SU-DHL-6 (cell line): ENCODE measurements around the gene ZFAND3.

Source experiments
- EZH2phosphoT487 ChIP-seq: fragments of 200-600 bp; sonication (generic), shearing (Covaris generic); conservative IDR thresholded peaks from 2 replicates; pipeline ENCODE4 v1.6.1; 2018; ENCODE audit warnings: mild to moderate bottlenecking, antibody characterized with exemption, low read length, moderate library complexity, mixed read lengths
- TF ChIP-seq, protein P1 (sequence below): fragments of 200-600 bp; sonication (generic); IDR thresholded peaks from one replicate; pipeline ENCODE4 v1.5.1; 2017; ENCODE audit warnings: antibody characterized with exemption, mild to moderate bottlenecking, low read length, moderate library complexity; ENCODE audit not compliant: insufficient read depth, poor library complexity, severe bottlenecking

DNA sequence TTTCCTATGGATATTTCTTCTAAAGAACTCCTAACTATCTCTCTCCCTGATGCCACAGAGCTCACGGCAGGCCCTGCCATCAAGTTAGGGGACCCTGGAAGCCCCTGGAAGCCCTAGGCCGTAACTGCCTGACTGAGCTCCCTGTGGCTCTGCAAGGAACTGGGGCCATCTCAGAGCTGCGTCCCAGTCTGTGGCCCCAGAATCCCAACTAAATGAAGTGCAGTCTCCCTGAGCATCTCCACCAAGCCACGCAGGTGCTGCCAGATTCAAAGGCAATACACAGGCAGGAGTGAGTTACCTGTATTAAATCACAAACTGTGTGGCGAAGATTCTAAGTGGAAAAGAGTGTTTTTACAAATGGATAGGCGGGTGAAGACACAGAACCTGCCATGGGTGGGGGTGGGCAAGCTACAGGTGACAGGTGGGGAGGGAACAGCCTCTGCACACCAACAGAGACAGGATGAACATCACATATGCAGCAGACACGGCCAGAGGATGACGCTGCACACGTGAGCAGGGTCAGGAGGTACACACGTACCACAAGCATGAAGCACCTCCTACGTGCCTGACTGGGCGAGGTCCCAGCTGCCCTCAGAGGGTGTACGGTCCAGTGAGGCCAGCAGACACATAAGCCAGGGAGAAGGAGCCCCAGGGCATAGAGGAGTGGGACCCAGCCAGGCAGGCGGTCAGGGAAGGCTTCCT is 358.5 kb downstream of the ZFAND3 start:
- TF ChIP-seq, protein P1, sequence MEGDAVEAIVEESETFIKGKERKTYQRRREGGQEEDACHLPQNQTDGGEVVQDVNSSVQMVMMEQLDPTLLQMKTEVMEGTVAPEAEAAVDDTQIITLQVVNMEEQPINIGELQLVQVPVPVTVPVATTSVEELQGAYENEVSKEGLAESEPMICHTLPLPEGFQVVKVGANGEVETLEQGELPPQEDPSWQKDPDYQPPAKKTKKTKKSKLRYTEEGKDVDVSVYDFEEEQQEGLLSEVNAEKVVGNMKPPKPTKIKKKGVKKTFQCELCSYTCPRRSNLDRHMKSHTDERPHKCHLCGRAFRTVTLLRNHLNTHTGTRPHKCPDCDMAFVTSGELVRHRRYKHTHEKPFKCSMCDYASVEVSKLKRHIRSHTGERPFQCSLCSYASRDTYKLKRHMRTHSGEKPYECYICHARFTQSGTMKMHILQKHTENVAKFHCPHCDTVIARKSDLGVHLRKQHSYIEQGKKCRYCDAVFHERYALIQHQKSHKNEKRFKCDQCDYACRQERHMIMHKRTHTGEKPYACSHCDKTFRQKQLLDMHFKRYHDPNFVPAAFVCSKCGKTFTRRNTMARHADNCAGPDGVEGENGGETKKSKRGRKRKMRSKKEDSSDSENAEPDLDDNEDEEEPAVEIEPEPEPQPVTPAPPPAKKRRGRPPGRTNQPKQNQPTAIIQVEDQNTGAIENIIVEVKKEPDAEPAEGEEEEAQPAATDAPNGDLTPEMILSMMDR: no peak
- TF ChIP-seq EZH2phosphoT487: no peak
